HG03103 (cell line): ENCODE measurements around the gene HSPG2.

Experiments
- ATAC-seq: cut with Tn5 transposase; IDR thresholded peaks from one replicate; pipeline ENCODE4 v1.9.1; 2021; ENCODE audit warnings: low read depth; ENCODE audit not compliant: unreplicated experiment

HSPG2 gene

DNA sequence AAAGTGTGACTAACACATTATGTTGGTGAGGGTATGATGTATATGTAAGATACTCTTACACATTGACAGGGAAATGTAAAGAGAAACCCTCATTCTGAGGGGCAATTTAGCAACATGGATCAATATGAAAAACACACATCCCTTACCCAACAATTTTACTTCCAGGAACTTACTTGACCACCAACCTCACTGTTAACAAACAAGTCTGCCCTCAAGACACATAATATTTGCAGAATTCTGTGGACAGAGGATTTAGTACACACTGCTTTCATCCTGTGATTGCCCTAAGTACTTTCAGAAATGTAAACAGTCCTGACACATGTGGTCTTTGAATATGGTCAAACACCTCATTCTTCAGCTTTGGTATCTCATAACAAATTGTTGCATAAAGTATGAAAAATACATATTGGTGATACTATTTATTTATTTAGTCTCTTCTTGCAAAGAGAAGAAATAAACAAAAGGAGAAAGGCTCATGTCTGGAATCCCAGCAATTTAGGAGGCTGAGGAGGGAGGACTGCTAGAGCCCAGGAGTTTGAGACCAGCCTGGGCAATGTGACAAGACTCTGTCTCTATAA lies 161.0 kb downstream of the HSPG2 start:
- no peak for ATAC-seq

DNA sequence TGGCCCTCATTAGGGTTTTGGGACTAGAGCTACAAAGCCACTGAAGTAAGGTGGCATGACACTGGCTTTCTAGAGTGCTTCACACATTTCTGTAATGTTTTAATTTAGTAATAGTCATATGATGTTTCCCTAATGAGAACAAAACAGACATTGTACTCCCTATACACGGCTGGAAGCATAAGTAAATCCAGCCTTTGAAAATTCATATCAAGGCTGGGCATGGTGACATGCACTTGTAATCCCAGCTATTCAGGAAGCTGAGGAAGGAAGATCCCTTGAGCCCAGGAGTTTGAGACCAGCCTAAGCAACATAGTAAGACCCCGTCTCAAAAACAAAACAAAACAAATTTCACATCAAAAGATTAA lies 161.6 kb downstream of the HSPG2 start:
- ATAC-seq, result no peak

DNA sequence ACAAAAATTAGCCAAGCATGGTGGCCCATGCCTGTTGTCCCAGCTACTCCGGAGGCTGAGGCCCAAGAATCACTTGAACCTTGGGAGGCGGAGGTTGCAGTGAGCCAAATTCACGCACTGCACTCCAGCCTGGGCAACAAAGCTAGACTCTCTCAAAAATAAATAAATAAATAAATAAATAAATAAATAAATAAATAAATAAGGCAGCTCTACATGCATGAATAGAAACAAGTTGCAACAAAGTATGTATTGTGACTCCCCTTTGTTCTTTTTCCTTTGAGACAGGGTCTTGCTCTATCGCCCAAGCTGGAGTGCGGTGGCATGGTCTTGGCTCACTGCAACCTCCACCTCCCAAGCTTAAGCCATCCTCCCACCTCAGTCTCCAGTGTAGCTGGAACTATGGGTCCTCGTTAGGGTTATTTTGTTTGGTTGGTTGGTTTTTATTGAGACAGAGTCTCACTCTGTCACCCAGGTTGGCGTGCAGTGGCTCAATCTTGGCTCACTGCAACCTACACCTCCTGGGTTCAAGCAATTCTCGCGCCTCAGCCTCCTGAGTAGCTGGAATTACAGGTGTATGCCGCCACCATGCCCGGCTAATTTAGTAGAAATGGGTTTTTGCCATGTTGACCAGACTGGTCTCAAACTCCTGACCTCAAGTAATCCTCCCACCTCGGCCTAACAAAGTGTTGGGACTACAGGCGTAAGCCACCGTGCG lies 162.1 kb downstream of the HSPG2 start:
- no peak for ATAC-seq

DNA sequence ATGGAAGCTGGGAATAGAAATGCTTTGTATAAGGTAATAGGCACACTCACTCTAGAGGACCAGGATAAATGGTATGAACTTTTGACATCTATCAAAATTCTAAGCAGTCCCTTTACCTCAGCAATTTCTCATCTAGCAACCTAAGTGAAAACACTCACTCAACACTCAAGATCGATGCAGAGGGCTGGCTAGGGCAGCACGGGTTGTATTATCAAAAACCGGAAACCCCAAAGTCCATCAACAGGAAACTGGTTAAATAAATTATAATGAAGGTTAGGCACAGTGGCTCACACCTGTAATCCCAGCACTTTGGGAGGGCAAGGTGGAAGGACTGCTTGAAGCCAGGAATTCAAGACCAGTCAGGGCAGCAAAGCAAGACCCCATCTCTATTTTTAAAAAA lies 163.5 kb downstream of the HSPG2 start:
- no peak for ATAC-seq
